Activated CD8-positive, alpha-beta T cell treated with anti-CD3 and anti-CD28 coated beads for 36 hours (primary cell): Measurements from ENCODE around the gene OBP2B. TPM values are rescaled to one million over a fixed set of nuclear protein-coding genes. Genes with fewer than 3 reads are reported as not detected.
"Not testable (repeated sequence)": the region's sequence is repeated elsewhere in the genome, so short reads cannot be mapped to it uniquely, and the experiment has no call there.

Experiments
- ATAC-seq: fragments of 200-7000 bp; cut with Tn5 transposase; one replicate; pipeline ENCODE4 v1.10.0; 2021; ENCODE audit warnings: mild to moderate bottlenecking, moderate library complexity
- CTCF ChIA-PET: fragments of 350-600 bp; sonication (Branson Sonifier 250); formaldehyde crosslinking; loops from one replicate; lab custom pipeline; 2021; ENCODE audit warnings: antibody characterized with exemption; lab: Charles Lee
- POLR2A ChIA-PET: fragments of 350-600 bp; sonication (Branson Sonifier 250); formaldehyde crosslinking; loops from one replicate; lab custom pipeline; 2021; ENCODE audit warnings: antibody characterized with exemption; lab: Charles Lee
- DNase-seq: peaks from one replicate; pipeline ENCODE4 v3.0.0-alpha.2; 2020
- H3K27ac Mint-ChIP-seq: one replicate; pipeline ENCODE4 v1.8.0; 2021; ENCODE audit warnings: mild to moderate bottlenecking, mixed read lengths
- H3K27me3 Mint-ChIP-seq: one replicate; pipeline ENCODE4 v1.8.0; 2021; ENCODE audit warnings: mixed read lengths
- H3K36me3 Mint-ChIP-seq: one replicate; pipeline ENCODE4 v1.8.0; 2021; ENCODE audit warnings: low read depth, mixed read lengths
- H3K4me1 Mint-ChIP-seq: one replicate; pipeline ENCODE4 v1.8.0; 2021; ENCODE audit warnings: low read depth, mixed read lengths
- H3K4me3 Mint-ChIP-seq: one replicate; pipeline ENCODE4 v1.8.0; 2021; ENCODE audit warnings: mild to moderate bottlenecking, moderate library complexity, mixed read lengths
- H3K9me3 Mint-ChIP-seq: one replicate; pipeline ENCODE4 v1.8.0; 2021; ENCODE audit warnings: mixed read lengths
- intact Hi-C: fragments of 100-400 bp; cut with micrococcal nuclease; formaldehyde crosslinking; loops from one replicate; pipeline ENCODE4 v1.10.0; 2022
- total RNA-seq, 2 experiments: library from RNA; stranded (reverse); gene quantifications; one replicate each; pipeline ENCODE4 v1.2.3, GENCODE V29; 2021
- TF ChIP-seq, protein P1 (sequence below): fragments of 200-600 bp; IDR thresholded peaks from one replicate; pipeline ENCODE4 v1.8.0; 2022; ENCODE audit warnings: antibody characterized with exemption, mild to moderate bottlenecking

The OBP2B gene
- total RNA-seq, 2 experiments from 2014 or later = not detected

DNA sequence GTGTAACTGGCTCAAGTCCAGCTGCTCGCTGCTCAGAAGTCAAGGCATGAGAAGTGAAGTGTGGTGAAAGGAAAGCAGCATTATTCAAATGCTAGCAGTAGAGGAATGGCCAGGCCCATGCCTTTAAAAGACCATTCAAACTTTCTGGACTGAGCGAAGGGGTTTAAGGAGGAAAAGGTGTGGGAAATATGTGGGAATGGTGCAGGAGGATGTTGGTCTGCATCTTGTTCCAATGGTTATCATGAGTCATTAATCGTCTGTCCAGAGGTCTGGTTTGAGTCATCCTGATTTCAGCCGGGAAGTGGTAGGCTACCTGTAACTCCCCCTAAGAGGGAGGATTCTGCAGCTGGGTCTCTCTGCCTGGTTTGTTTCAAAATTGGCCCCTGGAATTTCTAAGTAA, 5.2 kb upstream of the OBP2B start:
- DNase-seq, intact Hi-C loops, H3K27ac Mint-ChIP-seq, ATAC-seq, H3K4me1 Mint-ChIP-seq, CTCF ChIA-PET, H3K9me3 Mint-ChIP-seq, POLR2A ChIA-PET, H3K36me3 Mint-ChIP-seq, H3K4me3 Mint-ChIP-seq: not testable (repeated sequence)
- H3K27me3 Mint-ChIP-seq = peaks cover 37% of the 10 kb centered on the region

DNA sequence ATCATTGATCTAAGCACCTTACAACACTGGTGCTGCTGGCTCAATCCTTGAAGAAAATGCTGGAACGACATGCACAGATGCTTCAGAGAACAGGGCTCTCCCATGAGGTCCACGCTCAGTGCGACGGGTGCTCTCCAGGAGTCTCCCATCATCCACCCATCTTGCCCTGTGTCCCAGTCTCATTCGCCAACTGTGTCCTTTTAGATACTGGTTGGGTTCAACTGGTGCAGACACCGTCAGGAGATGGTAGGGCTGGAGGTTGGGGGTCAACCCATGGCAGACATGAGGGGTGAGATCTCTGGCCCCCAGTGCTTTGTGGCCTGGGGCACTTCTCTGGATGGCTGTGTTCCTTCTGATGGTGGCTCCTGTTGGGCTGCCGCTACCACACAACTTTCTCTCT, 1.6 kb upstream of the OBP2B start:
- CTCF ChIA-PET = no interaction called here
- POLR2A ChIA-PET = no interaction called here
- intact Hi-C loops = no loop called here
- DNase-seq = no peak
- Mint-ChIP-seq H3K27me3 (peaks cover 20% of the 10 kb centered on the region), H3K4me3 (no peak overlapping the region), H3K9me3 (no peaks in the 10 kb centered on the region), H3K4me1 (no peaks in the 10 kb centered on the region), H3K36me3 (no peaks in the 10 kb centered on the region), H3K27ac (no peak overlapping the region)
- TF ChIP-seq, protein P1, sequence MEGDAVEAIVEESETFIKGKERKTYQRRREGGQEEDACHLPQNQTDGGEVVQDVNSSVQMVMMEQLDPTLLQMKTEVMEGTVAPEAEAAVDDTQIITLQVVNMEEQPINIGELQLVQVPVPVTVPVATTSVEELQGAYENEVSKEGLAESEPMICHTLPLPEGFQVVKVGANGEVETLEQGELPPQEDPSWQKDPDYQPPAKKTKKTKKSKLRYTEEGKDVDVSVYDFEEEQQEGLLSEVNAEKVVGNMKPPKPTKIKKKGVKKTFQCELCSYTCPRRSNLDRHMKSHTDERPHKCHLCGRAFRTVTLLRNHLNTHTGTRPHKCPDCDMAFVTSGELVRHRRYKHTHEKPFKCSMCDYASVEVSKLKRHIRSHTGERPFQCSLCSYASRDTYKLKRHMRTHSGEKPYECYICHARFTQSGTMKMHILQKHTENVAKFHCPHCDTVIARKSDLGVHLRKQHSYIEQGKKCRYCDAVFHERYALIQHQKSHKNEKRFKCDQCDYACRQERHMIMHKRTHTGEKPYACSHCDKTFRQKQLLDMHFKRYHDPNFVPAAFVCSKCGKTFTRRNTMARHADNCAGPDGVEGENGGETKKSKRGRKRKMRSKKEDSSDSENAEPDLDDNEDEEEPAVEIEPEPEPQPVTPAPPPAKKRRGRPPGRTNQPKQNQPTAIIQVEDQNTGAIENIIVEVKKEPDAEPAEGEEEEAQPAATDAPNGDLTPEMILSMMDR = no peak
- no peak for ATAC-seq

DNA sequence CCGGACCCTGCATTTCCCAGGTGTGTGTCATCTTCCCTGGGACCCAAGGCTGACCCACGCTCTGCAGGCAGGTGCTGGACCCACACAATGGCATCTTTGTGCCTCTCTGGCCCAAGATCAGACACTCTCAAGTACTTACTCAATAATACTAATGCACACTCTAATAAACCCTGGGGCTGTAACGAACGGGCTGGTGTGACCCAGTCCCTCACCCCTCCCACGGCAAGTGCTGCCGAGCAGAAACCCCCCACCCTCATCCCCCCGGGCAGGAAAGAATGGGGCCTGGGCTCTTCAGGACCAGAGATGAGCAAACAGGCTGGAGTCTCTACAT, 1.1 kb upstream of the OBP2B start:
- H3K27me3 Mint-ChIP-seq = peaks cover 17% of the 10 kb centered on the region
- DNase-seq (no peak), ATAC-seq (no peak)
- no peaks in the 10 kb centered on the region for H3K9me3 Mint-ChIP-seq
- no peak overlapping the region for H3K4me3 Mint-ChIP-seq
- no peaks in the 10 kb centered on the region for H3K4me1 Mint-ChIP-seq
- no peaks in the 10 kb centered on the region for H3K36me3 Mint-ChIP-seq
- ChIA-PET POLR2A (no interaction called here), CTCF (no interaction called here)
- TF ChIP-seq, protein P1 = no peak
- intact Hi-C loops = no loop called here
- no peak overlapping the region for H3K27ac Mint-ChIP-seq

DNA sequence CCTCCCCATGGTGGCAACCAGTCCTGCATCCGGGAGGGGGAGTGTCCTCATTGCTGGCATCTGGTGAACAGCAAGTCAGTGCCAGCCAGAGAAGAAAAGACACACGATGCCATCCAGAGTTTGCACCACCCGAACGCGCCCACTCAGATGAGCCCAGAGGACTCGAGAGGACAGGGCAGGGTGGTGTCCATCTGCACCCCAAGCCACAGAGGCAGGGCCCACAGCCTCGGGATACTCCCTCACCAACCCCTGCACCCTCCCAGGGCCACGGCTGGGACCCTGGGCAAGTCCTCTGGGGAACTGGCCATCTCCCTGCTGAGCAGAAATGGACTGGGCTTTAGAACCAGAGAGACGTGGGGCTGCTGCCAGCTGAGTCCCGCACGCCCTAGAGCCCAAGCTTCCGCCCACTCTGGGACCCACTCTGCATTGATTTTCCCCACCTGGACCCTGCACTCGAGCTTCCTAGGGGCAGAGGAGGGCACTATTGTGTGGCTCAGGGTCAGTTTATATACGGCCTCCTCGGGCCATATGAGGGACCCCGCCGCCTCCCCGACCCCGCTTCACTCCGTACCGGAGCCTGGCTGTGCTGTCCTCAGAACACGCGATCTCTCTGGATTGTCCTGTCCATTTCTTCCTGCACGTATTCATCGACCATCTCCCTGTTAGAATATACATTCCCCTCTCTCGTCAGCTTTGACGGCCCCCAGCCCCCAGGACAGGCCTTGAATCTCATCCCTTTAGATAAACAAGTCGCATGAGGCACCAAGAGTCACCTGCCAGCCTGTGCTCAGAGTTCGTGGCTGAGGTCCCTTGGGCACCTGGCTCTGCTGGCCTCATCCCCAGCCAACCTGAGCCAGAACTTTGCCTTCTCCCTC, 514 bp upstream of the OBP2B start:
- H3K9me3 Mint-ChIP-seq, H3K4me1 Mint-ChIP-seq, DNase-seq, H3K4me3 Mint-ChIP-seq, H3K27ac Mint-ChIP-seq, intact Hi-C loops, ATAC-seq, POLR2A ChIA-PET, CTCF ChIA-PET, H3K36me3 Mint-ChIP-seq: not testable (repeated sequence)
- H3K27me3 Mint-ChIP-seq = peaks cover 14% of the 10 kb centered on the region

DNA sequence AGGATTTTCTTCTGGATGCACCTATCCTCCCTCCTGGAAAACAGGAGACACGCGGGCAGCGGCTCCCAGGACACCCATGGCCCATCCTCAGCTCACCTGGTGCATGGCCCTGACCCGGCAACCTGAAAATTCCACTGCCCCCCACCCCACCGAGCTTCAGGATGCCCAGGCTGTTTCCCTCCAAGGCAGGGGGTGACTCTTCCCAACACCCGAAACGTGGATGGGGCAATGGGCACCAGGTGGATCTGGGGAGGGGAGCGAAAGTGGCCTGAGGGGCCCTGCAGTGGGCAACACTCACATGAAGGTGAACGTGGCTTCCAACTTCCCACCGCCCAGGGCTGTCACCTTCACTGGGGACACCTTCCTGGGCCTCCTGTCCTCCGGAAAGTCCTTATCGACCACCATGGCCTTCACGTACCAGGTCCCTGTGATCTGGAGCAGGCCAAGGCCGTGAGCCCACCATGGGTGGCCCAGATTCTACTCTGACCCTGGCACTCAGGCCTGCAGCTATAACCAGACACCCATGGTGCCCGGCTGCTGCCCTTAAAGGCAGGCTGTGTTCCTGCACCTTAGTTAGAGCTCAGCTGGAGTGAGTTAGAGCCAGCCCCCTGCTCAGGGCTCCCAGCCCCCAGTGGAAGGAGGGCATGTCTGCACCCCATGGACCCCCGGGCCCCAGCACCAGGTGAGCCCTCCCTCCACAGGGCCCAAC, 725 bp downstream of the OBP2B start:
- intact Hi-C loops, DNase-seq, POLR2A ChIA-PET, H3K27ac Mint-ChIP-seq, H3K4me3 Mint-ChIP-seq, CTCF ChIA-PET, H3K4me1 Mint-ChIP-seq, H3K36me3 Mint-ChIP-seq, H3K27me3 Mint-ChIP-seq, H3K9me3 Mint-ChIP-seq, ATAC-seq: not testable (repeated sequence)

DNA sequence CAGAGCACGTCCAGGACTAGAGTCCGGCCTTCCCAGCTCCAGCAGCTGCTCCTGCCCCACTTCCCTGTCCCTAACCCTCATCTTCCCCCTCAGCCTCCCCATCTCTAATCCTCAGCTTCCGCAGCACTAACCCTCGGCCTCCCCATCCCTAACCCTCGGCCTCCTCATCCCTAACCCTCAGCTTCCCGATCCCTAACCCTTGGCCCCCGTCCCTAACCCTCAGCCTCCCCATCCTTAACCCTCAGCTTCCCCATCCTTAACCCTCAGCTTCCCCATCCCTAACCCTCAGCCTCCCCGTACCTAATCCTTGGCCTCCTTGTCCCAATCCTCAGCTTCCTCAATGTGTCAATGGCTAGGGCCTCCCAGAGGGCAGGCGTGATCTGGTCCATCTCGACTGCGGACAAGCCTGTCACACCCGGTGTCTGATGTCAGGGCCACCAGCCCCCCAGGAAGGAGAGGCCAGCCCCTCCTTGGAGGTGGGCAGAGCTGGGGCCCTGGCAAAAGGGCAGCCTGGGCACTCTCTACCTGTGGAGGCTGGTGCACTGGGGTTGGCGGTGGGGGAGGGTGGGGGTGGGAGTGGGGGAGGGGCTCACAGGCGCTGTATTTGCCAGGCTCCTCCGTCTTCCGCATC, 1.4 kb downstream of the OBP2B start:
- DNase-seq (no peak), ATAC-seq (no peak)
- TF ChIP-seq, protein P1 = no peak
- peaks cover 7% of the 10 kb centered on the region for H3K27me3 Mint-ChIP-seq
- H3K9me3 Mint-ChIP-seq = no peaks in the 10 kb centered on the region
- intact Hi-C loops = no loop called here
- no peak overlapping the region for H3K27ac Mint-ChIP-seq
- ChIA-PET POLR2A (no interaction called here), CTCF (interaction anchor here (1.3 to 1.4 kb wide), 2 partner anchors 27 to 31 kb away, joined by 3 read pairs; no protein-coding TSS in a partner anchor)
- no peaks in the 10 kb centered on the region for H3K36me3 Mint-ChIP-seq
- no peaks in the 10 kb centered on the region for H3K4me1 Mint-ChIP-seq
- no peak overlapping the region for H3K4me3 Mint-ChIP-seq
